AG10803 (cell line): ENCODE results near the gene KDM6A.

ENCODE experiments used
- DNase-seq: peaks from one replicate; pipeline ENCODE4 v3.0.0; 2010; ENCODE audit warnings: low read depth
- H3K4me3 ChIP-seq: 2 replicates; pipeline ENCODE4 v1.5.1; 2011; ENCODE audit warnings: mild to moderate bottlenecking, low read length, control low read depth
- TF ChIP-seq, protein P1 (sequence below): conservative IDR thresholded peaks from 2 replicates; pipeline ENCODE4 v1.5.1; 2011; ENCODE audit warnings: mild to moderate bottlenecking, low read length, control low read depth, inconsistent platforms

Gene KDM6A

GRCh38 chrX:44913656-44914531, 40.9 kb downstream of the KDM6A start:
- DNase-seq = no peak
- no peak overlapping the region for H3K4me3 ChIP-seq
- TF ChIP-seq, protein P1, sequence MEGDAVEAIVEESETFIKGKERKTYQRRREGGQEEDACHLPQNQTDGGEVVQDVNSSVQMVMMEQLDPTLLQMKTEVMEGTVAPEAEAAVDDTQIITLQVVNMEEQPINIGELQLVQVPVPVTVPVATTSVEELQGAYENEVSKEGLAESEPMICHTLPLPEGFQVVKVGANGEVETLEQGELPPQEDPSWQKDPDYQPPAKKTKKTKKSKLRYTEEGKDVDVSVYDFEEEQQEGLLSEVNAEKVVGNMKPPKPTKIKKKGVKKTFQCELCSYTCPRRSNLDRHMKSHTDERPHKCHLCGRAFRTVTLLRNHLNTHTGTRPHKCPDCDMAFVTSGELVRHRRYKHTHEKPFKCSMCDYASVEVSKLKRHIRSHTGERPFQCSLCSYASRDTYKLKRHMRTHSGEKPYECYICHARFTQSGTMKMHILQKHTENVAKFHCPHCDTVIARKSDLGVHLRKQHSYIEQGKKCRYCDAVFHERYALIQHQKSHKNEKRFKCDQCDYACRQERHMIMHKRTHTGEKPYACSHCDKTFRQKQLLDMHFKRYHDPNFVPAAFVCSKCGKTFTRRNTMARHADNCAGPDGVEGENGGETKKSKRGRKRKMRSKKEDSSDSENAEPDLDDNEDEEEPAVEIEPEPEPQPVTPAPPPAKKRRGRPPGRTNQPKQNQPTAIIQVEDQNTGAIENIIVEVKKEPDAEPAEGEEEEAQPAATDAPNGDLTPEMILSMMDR = no peak

DNA sequence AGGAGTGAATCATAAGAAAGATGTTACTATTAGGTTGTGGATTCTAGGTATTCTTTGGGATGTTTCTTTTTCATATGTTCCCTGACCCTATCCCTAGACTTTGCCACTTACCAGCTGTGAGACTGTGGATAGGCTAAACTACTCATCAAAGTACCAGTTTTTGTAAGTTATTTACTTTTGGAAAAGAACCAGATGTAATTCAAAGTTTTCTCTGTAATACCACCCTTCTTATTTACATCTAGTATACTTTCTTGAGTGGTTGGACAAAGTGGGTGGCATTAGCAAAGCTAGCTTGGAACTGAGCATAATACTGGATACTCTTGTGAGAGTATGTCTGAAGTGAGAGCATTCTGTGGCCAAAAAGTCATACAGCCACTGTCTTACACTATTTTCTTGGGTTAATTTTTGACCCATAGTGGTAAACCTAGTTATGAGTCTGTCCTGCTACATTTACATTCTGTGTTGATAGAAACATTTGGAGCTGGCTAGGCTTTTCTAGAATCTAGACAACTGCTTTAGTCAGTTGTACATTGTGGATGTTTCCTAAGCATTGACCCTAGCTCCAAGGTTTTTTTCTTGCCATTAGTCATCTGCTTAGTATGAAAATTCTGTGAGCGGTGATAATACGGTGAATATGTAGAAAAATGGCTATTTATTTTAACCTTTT, 41.7 kb downstream of the KDM6A start:
- TF ChIP-seq, protein P1 = no peak
- no peak overlapping the region for H3K4me3 ChIP-seq
- peak; percentile 19 for DNase-seq

DNA sequence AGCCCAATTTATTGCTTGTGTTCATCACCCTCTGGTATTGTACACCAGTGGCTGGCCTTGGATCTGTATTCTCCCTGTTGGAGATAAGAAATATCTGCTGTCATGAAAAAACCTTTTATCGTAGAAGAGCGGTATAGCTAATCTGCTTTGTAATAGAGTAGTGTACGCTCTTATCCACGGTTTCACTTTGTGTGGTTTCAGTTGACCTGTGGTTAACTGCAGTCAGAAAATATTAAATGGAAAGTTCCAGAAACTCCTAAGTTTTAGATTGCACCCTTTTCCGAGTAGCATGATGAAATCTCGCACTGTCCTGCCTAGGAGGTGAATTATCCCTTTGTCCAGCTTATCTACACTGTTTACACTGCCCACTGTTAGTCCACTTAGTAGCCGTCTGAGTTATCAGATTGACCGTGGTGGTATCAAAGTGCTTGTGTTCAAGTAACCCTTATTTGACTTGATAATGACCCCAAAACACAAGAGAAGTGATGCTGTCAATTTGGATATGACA, 42.4 kb downstream of the KDM6A start:
- TF ChIP-seq, protein P1 = no peak
- no peak for DNase-seq
- no peak overlapping the region for H3K4me3 ChIP-seq

DNA sequence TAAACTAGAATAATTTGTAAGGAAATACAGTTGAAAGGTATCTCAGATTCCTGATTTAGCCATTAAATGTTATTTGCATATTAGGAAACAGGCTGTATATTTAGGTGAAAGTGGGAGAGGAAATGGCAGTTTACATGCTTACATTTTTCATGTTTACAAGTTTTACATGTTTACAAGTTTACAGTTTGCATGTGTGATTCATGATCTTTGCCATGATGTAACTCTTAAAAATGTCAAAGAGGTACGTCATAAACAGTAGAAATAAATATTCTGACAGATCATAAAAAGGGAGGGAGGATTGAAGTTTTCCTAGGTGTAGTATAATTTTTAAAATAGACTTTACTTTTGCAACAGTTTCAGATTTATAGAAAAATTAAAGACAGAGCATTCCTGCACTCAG, 45.7 kb downstream of the KDM6A start:
- TF ChIP-seq, protein P1 = no peak
- no peak overlapping the region for H3K4me3 ChIP-seq
- no peak for DNase-seq

- no peak overlapping the region for H3K4me3 ChIP-seq
- TF ChIP-seq, protein P1 = no peak
- DNase-seq = no peak
These were observed 50.0 kb downstream of the KDM6A start for GRCh38 chrX:44922980-44923379.

DNA sequence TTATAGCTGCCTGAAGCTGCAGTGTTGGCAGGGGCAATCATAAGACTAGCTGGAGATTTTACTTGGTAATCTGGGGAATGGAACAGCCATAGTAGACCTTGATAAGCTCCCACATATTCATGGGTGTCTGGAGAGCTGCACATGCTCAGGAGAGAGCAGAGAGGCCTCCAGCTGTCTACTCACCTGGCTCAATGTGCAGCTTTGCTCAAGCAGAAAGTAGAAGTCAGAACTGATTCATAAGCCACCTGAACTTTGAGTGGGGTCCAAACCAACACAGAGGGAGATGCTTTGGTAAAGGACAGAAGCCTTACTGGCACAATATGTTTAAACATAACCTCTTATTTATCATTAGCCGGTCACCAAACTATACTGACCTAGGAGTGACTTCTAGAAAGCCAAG, 54.4 kb downstream of the KDM6A start:
- no peak overlapping the region for H3K4me3 ChIP-seq
- TF ChIP-seq, protein P1 = no peak

More for the DNA sequence above, 54.4 kb downstream of the KDM6A start:
- DNase-seq = no peak
